Psoas muscle (tissue), 8 donors: ENCODE data around the gene GGA1. TPM values are rescaled to one million over a fixed set of nuclear protein-coding genes. Genes with fewer than 3 reads are reported as not detected.

Source experiments
- ATAC-seq, 4 donors: fragments of 200-7000 bp; cut with Tn5 transposase; one replicate each; pipeline ENCODE4 v1.9.1; 2020; ENCODE audit warnings: moderate library complexity in 3 of 4, mild to moderate bottlenecking in 2 of 4
- DNase-seq, 2 donors: peaks; one replicate each; pipeline ENCODE4 v3.0.0-alpha.2; 2020
- H3K27ac ChIP-seq: fragments of 200-600 bp; one replicate; pipeline ENCODE4 v1.8.0; 2022
- H3K27me3 ChIP-seq, 3 donors: fragments of 200-600 bp in 1 of 3; one replicate each; pipeline versions ENCODE4 v1.6.1 to v1.8.0; 2013 to 2022; ENCODE audit warnings: low read length in 2 of 3, mild to moderate bottlenecking in 2 of 3, moderate library complexity in 1 of 3; ENCODE audit not compliant: insufficient read depth in 3 of 3
- H3K36me3 ChIP-seq, 2 donors: fragments of 200-600 bp in 1 of 2; one replicate each; pipeline versions ENCODE4 v1.6.1 to v1.8.0; 2013 to 2022; ENCODE audit warnings: low read depth in 1 of 2, mild to moderate bottlenecking in 1 of 2, moderate library complexity in 1 of 2; ENCODE audit not compliant: insufficient read depth in 1 of 2
- H3K4me1 ChIP-seq: fragments of 200-600 bp; one replicate; pipeline ENCODE4 v1.8.0; 2022
- H3K4me3 ChIP-seq: fragments of 200-600 bp; one replicate; pipeline ENCODE4 v1.8.0; 2022; ENCODE audit warnings: mild to moderate bottlenecking
- H3K9me3 ChIP-seq: fragments of 200-600 bp; one replicate; pipeline ENCODE4 v1.8.0; 2022
- WGBS, 3 donors: extraction: QIAGEN DNeasy Blood & Tissue Kit; methylation state at CpG; one replicate each; pipeline versions ENCODE4 v1.1.6 to v1.1.7; 2013; 5-methylcytosine and 5-hydroxymethylcytosine counted together
- intact Hi-C, 2 donors: fragments of 100-400 bp; cut with DNase I; formaldehyde crosslinking; loops; one replicate each; pipeline versions ENCODE4 v1.11.0 to v1.14.2; 2022
- polyA plus RNA-seq, 3 donors: library from polyadenylated mRNA; stranded (reverse); fragments of 200-250 nt; gene quantifications; one replicate each; pipeline ENCODE4 v1.2.3, GENCODE V29; 2013
- total RNA-seq, 4 donors: library from RNA; stranded (reverse); fragmentation: NEBNext Ultra II Directional in 2 of 4; extraction: Animal tissue kit (Norgen Biotek cat#: 25700) in 2 of 4; gene quantifications; one replicate each; pipeline versions ENCODE4 v1.2.1 to v1.2.4, GENCODE V29; 2021 to 2023
- TF ChIP-seq, protein P1 (sequence below): fragments of 200-600 bp; IDR thresholded peaks from one replicate; pipeline ENCODE4 v1.8.0; 2022; ENCODE audit warnings: antibody characterized with exemption
- donor health status: healthy with polysubstance abuse.
- donor health status: DM: no; HTN: no; CAD: no; lungs with moderate emphysema.
- donor health status: Bipolar disorder and iron deficiency.
- donor health status: healthy.
- donor health status: DM: yes; HTN: yes; CAD: no.
- donor health status: DM: no; HTN: no; CAD: no.
- donor health status: DM: no; HTN: no; CAD: no.
- donor health status: DM: yes; HTN: yes; CAD: no.

Gene GGA1
- total and polyA plus RNA-seq, 7 donors = 30.2 to 39.4 (median 33.9) TPM

DNA sequence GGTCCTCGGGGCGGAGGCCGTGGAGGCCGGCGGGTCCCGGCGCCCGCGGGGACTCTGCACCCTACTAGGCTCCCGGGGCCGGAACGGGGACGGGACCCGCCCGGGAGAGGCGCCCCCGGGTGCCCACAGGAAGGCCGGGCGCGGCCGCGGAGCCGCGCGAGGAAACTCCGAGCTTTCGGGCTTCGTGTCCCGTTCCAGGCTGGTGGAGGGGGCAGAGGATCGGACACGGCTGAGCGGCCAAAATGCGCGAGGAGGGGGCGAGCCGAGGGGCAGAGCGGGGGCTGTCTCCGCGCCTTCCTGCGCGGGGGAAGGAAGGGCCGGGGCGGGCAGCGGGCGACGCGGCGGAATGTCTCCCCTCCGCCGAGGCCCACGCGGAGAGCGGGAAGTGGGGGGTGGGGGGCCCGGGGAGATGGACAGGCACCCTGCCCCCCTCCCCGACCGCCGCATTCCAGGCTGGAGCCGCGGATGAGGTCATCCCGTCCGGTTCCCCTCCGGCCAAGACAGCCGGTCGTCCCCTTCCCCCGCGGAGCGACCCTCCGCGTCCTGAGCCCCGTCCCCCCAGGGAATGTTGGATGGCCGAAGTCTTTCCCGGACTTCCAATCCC, 47.9 kb upstream of the GGA1 start:
- Histone ChIP-seq H3K36me3 (peaks cover 0 to 1% of the 10 kb centered on the region in 2 donors), H3K9me3 (no peaks in the 10 kb centered on the region), H3K27ac (peak overlapping the region; percentile 85), H3K4me1 (peaks cover 23% of the 10 kb centered on the region), H3K4me3 (peak overlapping the region; percentile 72), H3K27me3 (peaks cover 0 to 55% (median 9%) of the 10 kb centered on the region in 3 donors)
- ATAC-seq (peak; percentile 19 to 44 (median 22)), DNase-seq (peak; percentile 64 to 74)
- TF ChIP-seq, protein P1, sequence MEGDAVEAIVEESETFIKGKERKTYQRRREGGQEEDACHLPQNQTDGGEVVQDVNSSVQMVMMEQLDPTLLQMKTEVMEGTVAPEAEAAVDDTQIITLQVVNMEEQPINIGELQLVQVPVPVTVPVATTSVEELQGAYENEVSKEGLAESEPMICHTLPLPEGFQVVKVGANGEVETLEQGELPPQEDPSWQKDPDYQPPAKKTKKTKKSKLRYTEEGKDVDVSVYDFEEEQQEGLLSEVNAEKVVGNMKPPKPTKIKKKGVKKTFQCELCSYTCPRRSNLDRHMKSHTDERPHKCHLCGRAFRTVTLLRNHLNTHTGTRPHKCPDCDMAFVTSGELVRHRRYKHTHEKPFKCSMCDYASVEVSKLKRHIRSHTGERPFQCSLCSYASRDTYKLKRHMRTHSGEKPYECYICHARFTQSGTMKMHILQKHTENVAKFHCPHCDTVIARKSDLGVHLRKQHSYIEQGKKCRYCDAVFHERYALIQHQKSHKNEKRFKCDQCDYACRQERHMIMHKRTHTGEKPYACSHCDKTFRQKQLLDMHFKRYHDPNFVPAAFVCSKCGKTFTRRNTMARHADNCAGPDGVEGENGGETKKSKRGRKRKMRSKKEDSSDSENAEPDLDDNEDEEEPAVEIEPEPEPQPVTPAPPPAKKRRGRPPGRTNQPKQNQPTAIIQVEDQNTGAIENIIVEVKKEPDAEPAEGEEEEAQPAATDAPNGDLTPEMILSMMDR = no peak
- WGBS, 3 donors = 0 to 1% (median 0%) methylated on average over 18 to 72 of the region's 72 CpGs
- intact Hi-C loops = loop anchor here in 1 of 2 donors (10.0 kb wide), 1 partner anchor 246 kb away; no protein-coding TSS in a partner anchor

DNA sequence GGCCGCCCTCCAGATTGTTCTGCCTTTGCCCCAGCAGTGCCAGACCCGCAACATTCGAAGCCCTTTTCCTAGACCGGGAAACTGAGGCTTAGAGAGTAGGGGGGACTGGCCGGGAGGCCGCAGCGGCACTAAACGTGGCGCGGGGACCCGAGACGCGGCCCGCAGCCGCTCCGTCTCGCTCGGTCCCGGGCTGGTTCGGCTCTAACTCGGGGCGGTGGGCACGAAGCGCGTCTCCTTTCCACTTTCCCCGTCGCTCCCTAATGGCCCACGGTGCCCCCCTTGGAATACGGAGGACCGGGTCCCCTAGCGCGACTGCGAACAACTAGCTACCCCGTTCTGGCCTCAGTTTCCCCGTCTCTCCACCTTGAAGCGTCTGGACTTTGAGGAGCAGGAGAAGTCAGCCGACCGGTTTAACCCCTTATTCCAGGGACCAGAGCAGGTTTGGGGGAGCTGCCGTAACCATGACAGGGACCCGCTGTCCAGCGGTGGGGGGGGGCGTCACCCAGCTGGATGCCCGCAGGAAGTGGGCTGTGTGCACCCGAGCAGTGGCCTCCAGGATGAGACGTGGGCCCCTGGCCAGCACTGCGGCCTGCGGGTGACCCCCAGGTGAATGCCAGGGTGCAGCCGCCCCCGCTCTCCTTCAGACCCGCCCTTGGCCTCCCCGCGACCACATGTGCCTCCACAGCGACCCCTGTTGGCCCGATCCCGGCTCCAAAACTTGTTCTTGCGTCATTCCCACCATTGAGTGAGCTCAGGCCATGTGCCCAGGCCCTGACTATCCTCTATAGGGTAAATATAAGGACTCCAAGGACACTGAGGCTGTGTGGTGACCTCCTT, 47.2 kb upstream of the GGA1 start:
- TF ChIP-seq, protein P1 = peak; percentile 59
- peak; percentile 92 to 93 for DNase-seq
- intact Hi-C loops = loop anchor here in 1 of 2 donors (10.0 kb wide), 1 partner anchor 247 kb away; no protein-coding TSS in a partner anchor
- peak; percentile 62 to 78 (median 70) for ATAC-seq
- Histone ChIP-seq H3K4me3 (peak overlapping the region; percentile 72), H3K27me3 (peaks cover 0 to 51% (median 9%) of the 10 kb centered on the region in 3 donors), H3K9me3 (no peaks in the 10 kb centered on the region), H3K27ac (peak overlapping the region; percentile 85), H3K36me3 (peaks cover 0 to 9% of the 10 kb centered on the region in 2 donors), H3K4me1 (peaks cover 30% of the 10 kb centered on the region)
- WGBS, 3 donors = 1 to 2% (median 2%) methylated on average over 44 to 56 of the region's 56 CpGs

DNA sequence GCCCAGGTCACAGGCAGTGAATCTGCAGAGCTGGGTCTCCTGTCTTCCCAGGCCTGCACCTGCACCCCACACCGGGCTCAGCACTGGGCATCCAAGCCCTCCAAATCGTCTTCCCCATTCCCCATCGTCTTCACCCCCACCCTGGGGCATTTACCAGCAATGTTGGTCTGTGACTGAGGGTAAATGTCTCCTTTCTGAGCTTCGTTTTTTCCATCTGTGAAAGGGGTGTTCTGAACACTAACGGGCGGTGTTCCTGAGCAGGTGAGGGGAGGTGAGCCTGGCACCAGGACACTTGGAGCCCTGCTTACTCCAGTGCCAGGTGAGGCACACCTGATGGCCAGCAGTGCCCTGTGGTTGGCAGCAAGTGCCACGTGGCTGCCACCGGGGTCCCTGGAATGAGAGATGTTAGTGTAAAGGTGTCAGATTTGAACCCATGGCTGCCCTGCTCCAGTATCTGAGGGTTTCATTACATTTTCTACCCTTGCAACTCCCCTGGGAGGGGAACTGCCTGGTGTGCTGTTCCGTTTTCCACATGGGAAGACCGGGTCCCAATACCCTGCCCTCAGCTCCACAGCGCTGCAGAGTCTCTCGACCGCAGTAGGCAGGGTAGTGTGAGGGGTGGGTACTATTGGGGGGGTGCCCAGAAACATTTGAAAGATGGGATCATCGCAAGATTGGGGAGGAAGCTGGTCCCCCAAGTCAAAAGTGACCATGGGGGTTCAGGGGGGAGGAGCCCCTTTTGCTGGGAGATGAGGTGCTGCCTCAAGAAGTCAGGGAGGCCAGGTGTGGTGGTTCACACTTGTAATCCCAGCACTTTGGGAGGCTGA, 46.4 kb upstream of the GGA1 start:
- peak overlapping the region; percentile 85 for H3K27ac ChIP-seq
- H3K9me3 ChIP-seq = no peaks in the 10 kb centered on the region
- peaks cover 0 to 13% of the 10 kb centered on the region in 2 donors for H3K36me3 ChIP-seq
- TF ChIP-seq, protein P1 = no peak
- DNase-seq = peak in 1 of 2 donors; percentile 41
- no peak for ATAC-seq
- H3K4me1 ChIP-seq = peaks cover 34% of the 10 kb centered on the region
- peaks cover 0 to 49% (median 9%) of the 10 kb centered on the region in 3 donors for H3K27me3 ChIP-seq
- intact Hi-C loops = loop anchor here in 1 of 2 donors (10.0 kb wide), 1 partner anchor 247 kb away; no protein-coding TSS in a partner anchor
- WGBS, 3 donors = 55 to 64% (median 55%) methylated on average over 14 of the region's 14 CpGs
- peak overlapping the region; percentile 72 for H3K4me3 ChIP-seq
